SK-N-SH (cell line): ENCODE measurements around the gene MMD. TPM values are rescaled to one million over a fixed set of nuclear protein-coding genes. Genes with fewer than 3 reads are reported as not detected.

Experiments used
- CTCF ChIA-PET: fragments of 300-600, 350-600 bp; formaldehyde crosslinking; extraction: SDS; loops from one replicate; lab custom pipeline; 2021; lab: Yijun Ruan, JAX
- POLR2A ChIA-PET: fragments of 350-600 bp; sonication (Branson Sonifier 250); formaldehyde crosslinking; extraction: SDS; loops from one replicate; lab custom pipeline; 2020; ENCODE audit warnings: antibody characterized with exemption, inconsistent platforms; lab: Yijun Ruan, JAX
- DNase-seq: peaks from one replicate; pipeline ENCODE4 v3.0.0; 2012
- H2AFZ ChIP-seq: fragments of 200-600 bp; sonication (generic); 2 replicates; pipeline ENCODE4 v1.8.1; 2016; ENCODE audit warnings: antibody characterized with exemption, mild to moderate bottlenecking, low read depth
- H3F3A ChIP-seq: fragments of 200-600 bp; sonication (generic); replicated peaks from 2 replicates; pipeline ENCODE3; 2016; ENCODE audit warnings: antibody characterized with exemption, mild to moderate bottlenecking; ENCODE audit not compliant: insufficient read depth
- H3K27ac ChIP-seq, 2 experiments: fragments of 200-500 bp in 1 of 2; fragments of 200-600 bp in 1 of 2; sonication (Bioruptor generic) in 1 of 2; sonication (generic), shearing (Covaris generic) in 1 of 2; 2 replicates each; pipeline versions ENCODE4 v1.5.1 to v1.6.1; 2014 to 2016; ENCODE audit warnings: low read depth in 2 of 2, inconsistent platforms in 1 of 2, low read length in 1 of 2, mild to moderate bottlenecking in 1 of 2, mixed read lengths in 1 of 2
- H3K27me3 ChIP-seq: fragments of 200-600 bp; sonication (generic), shearing (Covaris generic); 2 replicates; pipeline ENCODE4 v1.6.1; 2016; ENCODE audit warnings: mixed run types; ENCODE audit not compliant: insufficient read depth
- H3K36me3 ChIP-seq, 2 experiments: fragments of 200-500 bp in 1 of 2; fragments of 200-600 bp in 1 of 2; sonication (Bioruptor generic) in 1 of 2; sonication (generic) in 1 of 2; replicated peaks in 1 of 2; 2 replicates each; pipeline versions ENCODE3 to v1.5.1; 2014 to 2016; ENCODE audit warnings: low read length in 1 of 2, mild to moderate bottlenecking in 1 of 2; ENCODE audit not compliant: insufficient read depth in 2 of 2, control insufficient read depth in 1 of 2
- H3K4me1 ChIP-seq, 2 experiments: fragments of 200-500 bp in 1 of 2; fragments of 200-600 bp in 1 of 2; sonication (Bioruptor generic) in 1 of 2; sonication (generic), shearing (Covaris generic) in 1 of 2; 2 replicates each; pipeline versions ENCODE4 v1.5.1 to v1.6.1; 2014 to 2016; ENCODE audit warnings: low read depth in 1 of 2, low read length in 1 of 2, mixed run types in 1 of 2; ENCODE audit not compliant: insufficient read depth in 2 of 2, control insufficient read depth in 1 of 2
- H3K4me2 ChIP-seq: fragments of 200-600 bp; sonication (generic), shearing (Covaris generic); 2 replicates; pipeline ENCODE4 v1.6.1; 2017; ENCODE audit warnings: mixed run types
- H3K4me3 ChIP-seq, 2 experiments: fragments of 200-500 bp in 1 of 2; fragments of 200-600 bp in 1 of 2; sonication (Bioruptor generic) in 1 of 2; sonication (generic), shearing (Covaris generic) in 1 of 2; 2 replicates each; pipeline versions ENCODE4 v1.5.1 to v1.8.1; 2014 to 2016; ENCODE audit warnings: low read depth in 2 of 2, inconsistent platforms in 1 of 2, low read length in 1 of 2, mild to moderate bottlenecking in 1 of 2, mixed read lengths in 1 of 2, moderate library complexity in 1 of 2
- H3K79me2 ChIP-seq: fragments of 200-600 bp; sonication (generic); 2 replicates; pipeline ENCODE4 v1.8.1; 2017; ENCODE audit warnings: mild to moderate bottlenecking; ENCODE audit not compliant: insufficient read depth
- H3K9ac ChIP-seq: fragments of 200-600 bp; sonication (generic); 2 replicates; pipeline ENCODE4 v1.6.1; 2017; ENCODE audit warnings: mixed run types
- H3K9me2 ChIP-seq: fragments of 200-600 bp; sonication (generic); 2 replicates; pipeline ENCODE4 v1.6.1; 2017; ENCODE audit warnings: mixed run types
- H3K9me3 ChIP-seq: fragments of 200-600 bp; sonication (generic); 2 replicates; pipeline ENCODE4 v1.6.1; 2017; ENCODE audit warnings: mixed run types, mild to moderate bottlenecking, moderate library complexity
- H4K20me1 ChIP-seq: fragments of 200-600 bp; sonication (generic); 2 replicates; pipeline ENCODE4 v1.6.1; 2017; ENCODE audit warnings: mild to moderate bottlenecking, mixed run types; ENCODE audit not compliant: insufficient read depth
- EP300 ChIP-seq, 2 experiments: IDR thresholded peaks; 2 replicates each; pipeline versions ENCODE4 v1.4.0 to v1.6.1; 2012; ENCODE audit warnings: borderline replicate concordance in 1 of 2, low read depth in 1 of 2, low read length in 1 of 2
- FOSL2 ChIP-seq: IDR thresholded peaks from 2 replicates; pipeline ENCODE4 v1.4.0; 2012; ENCODE audit warnings: low read depth, mild to moderate bottlenecking, moderate library complexity, borderline replicate concordance
- GABPA ChIP-seq: IDR thresholded peaks from 2 replicates; pipeline ENCODE4 v1.4.0; 2012; ENCODE audit warnings: low read depth, mild to moderate bottlenecking
- JUND ChIP-seq: IDR thresholded peaks from 2 replicates; pipeline ENCODE4 v1.4.0; 2012
- MEF2A ChIP-seq: IDR thresholded peaks from 2 replicates; pipeline ENCODE4 v1.4.0; 2012; ENCODE audit warnings: low read depth, borderline replicate concordance
- MXI1 ChIP-seq: IDR thresholded peaks from 2 replicates; pipeline ENCODE4 v1.6.1; 2012; ENCODE audit warnings: mild to moderate bottlenecking, low read depth, low read length, improper control_type of control experiment
- NFIC ChIP-seq: IDR thresholded peaks from 2 replicates; pipeline ENCODE4 v1.4.0; 2012; ENCODE audit warnings: borderline replicate concordance
- POLR2AphosphoS5 ChIP-seq: IDR thresholded peaks from 2 replicates; pipeline ENCODE4 v1.6.1; 2012; ENCODE audit warnings: low read depth, low read length
- RFX5 ChIP-seq: IDR thresholded peaks from 2 replicates; pipeline ENCODE4 v1.6.1; 2012; ENCODE audit warnings: mild to moderate bottlenecking, improper control_type of control experiment, low read length
- RXRA ChIP-seq: IDR thresholded peaks from 2 replicates; pipeline ENCODE4 v1.4.0; 2012; ENCODE audit warnings: low read depth, mild to moderate bottlenecking, borderline replicate concordance
- SIN3A ChIP-seq: IDR thresholded peaks from 2 replicates; pipeline ENCODE4 v1.6.1; 2012; ENCODE audit warnings: low read depth, mild to moderate bottlenecking, low read length, moderate library complexity, borderline replicate concordance
- SMC3 ChIP-seq: IDR thresholded peaks from 2 replicates; pipeline ENCODE4 v1.6.1; 2012; ENCODE audit warnings: low read depth, low read length, improper control_type of control experiment
- TAF1 ChIP-seq: IDR thresholded peaks from 2 replicates; pipeline ENCODE4 v1.6.1; 2012; ENCODE audit warnings: low read depth, mild to moderate bottlenecking, low read length, moderate library complexity, borderline replicate concordance
- TCF12 ChIP-seq: IDR thresholded peaks from 2 replicates; pipeline ENCODE4 v1.4.0; 2012
- USF1 ChIP-seq: IDR thresholded peaks from 2 replicates; pipeline ENCODE4 v1.4.0; 2012; ENCODE audit warnings: low read depth, borderline replicate concordance
- YY1 ChIP-seq: IDR thresholded peaks from 2 replicates; pipeline ENCODE4 v1.4.0; 2012; ENCODE audit warnings: low read depth, mild to moderate bottlenecking
- ZBTB33 ChIP-seq: IDR thresholded peaks from 2 replicates; pipeline ENCODE4 v1.4.0; 2012; ENCODE audit warnings: low read depth, borderline replicate concordance
- WGBS: methylation state at CpG from one replicate; pipeline ENCODE4 v1.1.6; 2017; ENCODE audit warnings: low lambda C conversion rate; 5-methylcytosine and 5-hydroxymethylcytosine counted together
- polyA plus RNA-seq, 3 experiments: library from polyadenylated mRNA; depleted of rRNA; stranded (reverse); fragments of >200 nt; gene quantifications; 2 replicates each; pipeline ENCODE4 v1.2.3, GENCODE V29; 2012
- TF ChIP-seq, protein P1 (sequence below): IDR thresholded peaks from 2 replicates; pipeline ENCODE4; 2012
- TF ChIP-seq, protein P2 (sequence below): IDR thresholded peaks from 2 replicates; pipeline ENCODE4 v1.4.0; 2012; ENCODE audit warnings: low read depth

The MMD gene
- polyA plus RNA-seq, 1 of the 3 experiments (the other 2 are of a cell fraction): 10.9 TPM

GRCh38 chr17:55448681-55449080 lies 27.0 kb upstream of the MMD start:
- Histone ChIP-seq H3K9ac (no peak overlapping the region), H3K4me3 (no peak overlapping the region), H3K36me3 (no peaks in the 10 kb centered on the region), H3K9me2 (no peaks in the 10 kb centered on the region), H4K20me1 (no peaks in the 10 kb centered on the region), H3F3A (peaks cover 20% of the 10 kb centered on the region), H2AFZ (peak overlapping the region; percentile 40; the same call in 1 of the 2 replicates), H3K27ac (peak overlapping the region in 1 of 2 experiments; percentile 25; a peak in 1 of 4 replicates), H3K4me1 (peaks cover 31 to 39% of the 10 kb centered on the region in 2 experiments), H3K27me3 (no peaks in the 10 kb centered on the region), H3K79me2 (no peaks in the 10 kb centered on the region), H3K4me2 (peak overlapping the region; percentile 47; the same call in 1 of the 2 replicates), H3K9me3 (no peaks in the 10 kb centered on the region)
- TF ChIP-seq MEF2A (no peak), EP300 (IDR thresholded peaks at IDR 0.05; ENCODE audit: borderline replicate concordance in 1 of 2, low read depth in 1 of 2, low read length in 1 of 2) (peak in 1 of 2 experiments; percentile 65; a peak in 1 of 4 replicates), USF1 (no peak), RXRA (peak; percentile 80; the same call in 1 of the 2 replicates), TCF12 (peak; percentile 86), FOSL2 (no peak), YY1 (0 out of 2 replicates have a peak, but pooled peaks have one; percentile 16), JUND (peak; percentile 56), NFIC (peak; percentile 56), POLR2AphosphoS5 (peak; percentile 17; the same call in 1 of the 2 replicates)
- TF ChIP-seq, protein P1, sequence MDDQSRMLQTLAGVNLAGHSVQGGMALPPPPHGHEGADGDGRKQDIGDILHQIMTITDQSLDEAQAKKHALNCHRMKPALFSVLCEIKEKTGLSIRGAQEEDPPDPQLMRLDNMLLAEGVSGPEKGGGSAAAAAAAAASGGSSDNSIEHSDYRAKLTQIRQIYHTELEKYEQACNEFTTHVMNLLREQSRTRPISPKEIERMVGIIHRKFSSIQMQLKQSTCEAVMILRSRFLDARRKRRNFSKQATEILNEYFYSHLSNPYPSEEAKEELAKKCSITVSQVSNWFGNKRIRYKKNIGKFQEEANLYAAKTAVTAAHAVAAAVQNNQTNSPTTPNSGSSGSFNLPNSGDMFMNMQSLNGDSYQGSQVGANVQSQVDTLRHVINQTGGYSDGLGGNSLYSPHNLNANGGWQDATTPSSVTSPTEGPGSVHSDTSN: peak; percentile 48; the same call in 1 of the 2 replicates
- TF ChIP-seq, protein P2, sequence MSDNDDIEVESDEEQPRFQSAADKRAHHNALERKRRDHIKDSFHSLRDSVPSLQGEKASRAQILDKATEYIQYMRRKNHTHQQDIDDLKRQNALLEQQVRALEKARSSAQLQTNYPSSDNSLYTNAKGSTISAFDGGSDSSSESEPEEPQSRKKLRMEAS: 0 out of 2 replicates have a peak, but pooled peaks have one; percentile 25
- POLR2A ChIA-PET: no interaction called here
- WGBS: 20% methylated on average over 4 of the region's 4 CpGs
- DNase-seq: no peak
- CTCF ChIA-PET: no interaction called here

DNA sequence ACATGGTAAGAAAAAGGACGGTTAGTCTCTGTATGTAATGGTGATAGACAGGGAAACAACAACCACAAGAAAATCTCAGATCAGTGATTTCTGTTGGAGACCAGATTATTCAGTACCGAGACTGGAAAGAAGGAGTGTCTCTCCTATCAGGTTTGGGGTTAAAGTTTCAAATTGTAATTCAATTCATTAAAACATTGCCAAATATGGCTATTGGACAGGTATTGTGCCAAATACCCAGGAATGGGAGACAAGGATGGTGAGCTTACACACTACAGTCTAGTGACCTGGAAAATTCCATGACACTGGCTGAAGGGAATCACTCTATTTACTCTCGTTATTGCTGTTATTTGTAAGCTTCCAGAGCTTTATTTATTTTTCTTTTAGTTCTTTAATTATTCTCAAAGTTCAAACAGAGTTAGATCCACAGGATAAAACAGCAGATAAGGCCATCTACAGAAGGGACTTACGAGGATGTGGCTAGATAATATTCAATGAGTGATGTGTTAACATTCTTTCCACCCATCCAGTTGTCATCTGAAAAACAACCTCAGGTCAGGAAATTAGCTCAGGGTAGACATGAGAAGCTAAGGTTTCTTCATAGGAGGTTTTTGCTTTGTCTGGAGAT lies 25.1 kb upstream of the MMD start:
- POLR2A ChIA-PET: no interaction called here
- Histone ChIP-seq H3K9me3 (no peaks in the 10 kb centered on the region), H3K9me2 (no peaks in the 10 kb centered on the region), H4K20me1 (no peaks in the 10 kb centered on the region), H3F3A (peaks cover 12% of the 10 kb centered on the region), H3K27ac (no peak overlapping the region), H3K9ac (no peak overlapping the region), H3K4me2 (no peak overlapping the region), H3K4me1 (peaks cover 27 to 33% of the 10 kb centered on the region in 2 experiments; a peak in 2 of 4 replicates), H3K27me3 (no peaks in the 10 kb centered on the region), H3K36me3 (no peaks in the 10 kb centered on the region), H3K4me3 (no peak overlapping the region), H3K79me2 (no peaks in the 10 kb centered on the region), H2AFZ (no peak overlapping the region)
- DNase-seq: no peak
- 82% methylated on average over 4 of the region's 4 CpGs for WGBS
- CTCF ChIA-PET: interaction anchor here (0.6 to 1.2 kb wide), 3 partner anchors 14 to 272 kb away, joined by 3 to 4 read pairs (median 4); no protein-coding TSS in a partner anchor
- TF ChIP-seq TCF12: no peak
- no peak for TF ChIP-seq USF1
- no peak for TF ChIP-seq SIN3A
- no peak for TF ChIP-seq MXI1
- TF ChIP-seq ZBTB33: no peak
- TF ChIP-seq TAF1: no peak
- TF ChIP-seq SMC3: no peak
- no peak for TF ChIP-seq RFX5
- TF ChIP-seq GABPA: no peak
